Activated effector memory CD4-positive, alpha-beta T cell treated with Interleukin-2 at 50 U/mL for 16 hours (primary cell): ENCODE measurements around the gene LHPP.

Experiments used
- DNase-seq: peaks from one replicate; pipeline ENCODE4 v3.0.0-alpha.2; 2020

LHPP gene

DNA sequence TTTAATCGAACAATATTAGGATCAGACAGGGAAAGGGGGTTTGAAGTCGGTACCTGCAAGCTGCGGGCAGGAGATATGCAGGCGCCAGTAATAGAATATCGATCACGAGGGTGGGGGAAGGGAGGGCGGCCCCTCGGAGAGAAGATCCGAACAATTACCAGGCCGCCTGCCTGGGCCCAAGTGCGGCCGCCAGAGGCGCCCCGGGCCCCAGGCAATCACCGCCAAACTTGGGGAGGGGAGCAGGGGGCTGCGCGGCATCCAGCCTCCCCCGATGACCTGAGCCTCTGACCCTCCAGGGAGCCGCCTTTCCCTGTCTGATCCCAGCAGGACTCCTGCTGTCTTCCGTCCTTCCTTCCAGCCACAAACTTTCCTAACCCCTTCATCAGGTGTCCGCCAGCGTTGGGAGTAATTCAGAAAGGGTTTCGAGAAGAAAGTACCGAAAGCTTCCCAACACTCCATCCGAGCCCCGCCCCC is 12.9 kb upstream of the LHPP start:
- no peak for DNase-seq

DNA sequence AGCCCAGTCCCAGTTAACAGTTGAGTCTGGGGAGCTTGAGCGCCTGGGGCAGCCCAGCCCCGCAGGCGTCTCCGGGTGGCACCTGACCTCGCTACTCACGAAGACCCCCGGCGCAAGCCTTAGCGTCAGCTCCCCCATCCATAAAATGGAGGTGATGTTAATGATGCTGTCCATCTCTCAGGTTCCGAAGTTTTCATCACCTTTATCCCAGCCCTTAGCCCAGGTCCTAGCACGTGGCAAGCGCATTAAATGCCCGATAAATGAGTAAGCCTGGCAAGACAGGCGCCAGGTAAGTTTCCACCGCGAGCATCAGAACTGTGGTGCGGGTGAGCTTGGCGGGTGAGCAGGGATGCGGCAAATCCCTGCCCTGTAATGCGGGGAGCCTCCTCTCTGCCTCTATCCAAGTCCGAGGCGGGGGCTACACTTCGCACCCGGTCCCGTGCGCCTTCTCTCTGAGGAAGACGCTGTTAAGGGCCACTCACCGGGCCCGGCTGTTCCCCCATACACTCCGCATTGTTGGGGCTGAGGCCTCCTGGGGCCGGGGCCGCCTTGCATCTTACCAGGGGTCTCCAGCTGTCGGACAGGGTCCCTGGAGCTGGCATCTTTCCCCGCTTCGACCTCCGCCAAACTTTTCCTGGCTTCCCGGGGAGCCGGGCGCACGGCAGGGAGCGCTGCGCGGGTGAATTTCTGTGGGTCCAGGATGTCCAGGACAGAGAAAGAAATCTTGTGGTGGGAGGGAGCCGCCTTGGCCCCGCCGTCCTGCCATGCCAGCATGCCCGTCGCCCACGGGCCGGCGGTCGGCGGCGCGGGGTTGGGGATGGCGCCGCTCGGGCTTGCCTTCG is 12.2 kb upstream of the LHPP start:
- DNase-seq, result no peak

DNA sequence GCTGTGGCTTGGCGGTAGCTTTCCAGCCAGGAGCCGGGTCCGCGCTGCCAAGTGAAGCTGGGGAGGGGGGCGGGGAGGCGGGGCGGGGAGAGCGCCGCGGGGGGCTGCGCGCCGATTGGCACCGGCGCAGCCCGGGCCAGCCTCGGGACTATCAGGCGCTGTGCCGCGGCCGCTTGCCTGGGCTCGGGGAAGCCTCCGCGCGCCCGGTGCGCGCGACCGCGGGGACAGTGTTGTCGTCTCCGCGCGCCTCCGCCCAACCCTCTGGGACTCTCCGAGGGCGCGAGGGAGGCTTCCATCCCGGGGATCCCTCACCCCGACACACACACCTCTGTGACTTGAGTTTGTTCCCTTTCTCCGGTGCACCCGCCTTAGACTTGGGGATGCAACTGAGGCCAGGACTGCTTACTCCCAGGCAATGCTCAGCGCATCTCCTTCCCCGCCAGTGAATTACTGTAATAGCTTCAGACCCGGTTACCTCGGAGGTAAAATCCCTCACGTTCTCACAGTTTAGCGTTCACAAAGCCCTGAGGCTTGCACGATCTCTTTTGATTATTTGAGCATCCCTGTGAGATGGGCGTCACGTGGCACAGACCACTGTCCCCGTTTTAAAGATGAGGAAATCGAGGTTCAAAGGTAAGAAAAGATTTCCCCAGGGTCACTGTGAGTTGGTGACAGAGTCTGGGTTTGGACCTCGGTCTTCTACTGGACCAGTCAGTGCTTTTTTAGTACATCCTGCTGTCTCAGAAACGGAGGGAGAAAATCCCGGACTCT is 11.4 kb upstream of the LHPP start, which contains the start of gene NKX1-2:
NKX1-2 (minus strand) TSS at position 24 of the 771 bp plus-strand sequence. CDS start 92 bp downstream, outside the sequence.
- no peak for DNase-seq

DNA sequence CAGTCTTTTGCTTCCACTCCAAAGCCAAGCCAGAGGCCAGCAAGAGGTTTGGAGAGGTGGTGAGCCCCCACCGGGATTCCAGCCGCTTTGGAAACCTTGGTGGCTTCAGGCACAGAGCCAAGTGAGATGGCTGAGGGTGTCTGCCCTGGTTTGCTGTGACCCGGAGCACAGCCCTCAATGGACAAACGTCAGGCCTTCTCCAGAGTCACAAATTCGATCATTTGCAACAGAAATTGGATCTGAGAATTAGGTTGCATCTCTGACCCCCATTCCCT is 10.9 kb upstream of the LHPP start:
- DNase-seq, result no peak

DNA sequence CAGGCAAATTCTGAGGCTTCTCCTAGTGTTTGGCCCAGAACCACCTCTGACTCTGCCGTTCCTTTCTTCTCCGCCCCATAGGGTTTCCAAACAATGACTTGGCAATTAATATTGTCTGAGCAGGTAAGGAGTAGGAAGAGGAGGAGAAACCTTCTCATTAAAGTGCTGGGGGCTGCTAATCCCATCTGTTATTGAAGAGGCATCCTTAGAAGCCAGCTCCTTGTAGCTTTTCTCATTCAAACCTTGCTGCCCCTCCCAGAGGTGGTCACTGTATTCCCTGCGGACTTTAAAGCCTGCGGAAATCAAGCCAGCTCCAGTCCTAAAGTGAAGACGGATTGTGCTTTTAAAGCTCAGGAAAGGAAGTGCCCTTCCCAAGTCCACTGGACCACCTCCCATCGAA is 10.3 kb upstream of the LHPP start:
- no peak for DNase-seq

DNA sequence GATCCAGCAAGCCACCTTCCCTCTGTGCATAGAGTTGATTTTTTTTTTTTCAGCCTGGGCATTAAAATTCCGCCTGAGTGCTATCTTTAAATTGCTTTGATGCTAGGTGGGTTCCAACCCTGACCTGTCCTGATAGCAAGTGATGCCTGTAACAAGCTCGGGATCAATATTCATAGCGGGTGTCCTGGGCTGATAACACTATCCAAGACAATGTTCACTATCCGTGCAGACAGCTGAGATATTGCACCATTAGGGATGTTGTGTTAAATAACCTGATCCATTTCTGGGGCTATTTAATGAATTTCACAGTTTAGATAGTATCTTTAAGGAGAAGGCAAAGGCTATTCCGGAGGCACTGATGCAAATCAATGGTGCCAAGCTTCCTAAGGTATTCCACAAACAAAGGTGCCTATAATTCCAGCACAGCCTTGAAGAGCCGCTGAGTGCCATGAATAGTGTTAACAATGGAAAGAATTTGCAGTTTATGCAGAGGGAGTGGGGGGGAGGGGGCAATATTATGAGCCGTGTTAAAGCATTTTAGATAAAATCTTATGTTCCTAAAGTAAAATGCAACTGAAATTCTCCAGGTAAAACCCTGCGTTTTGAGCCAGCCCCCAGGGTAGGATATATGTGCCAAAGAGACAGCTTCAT is 7.5 kb upstream of the LHPP start:
- DNase-seq, result no peak

DNA sequence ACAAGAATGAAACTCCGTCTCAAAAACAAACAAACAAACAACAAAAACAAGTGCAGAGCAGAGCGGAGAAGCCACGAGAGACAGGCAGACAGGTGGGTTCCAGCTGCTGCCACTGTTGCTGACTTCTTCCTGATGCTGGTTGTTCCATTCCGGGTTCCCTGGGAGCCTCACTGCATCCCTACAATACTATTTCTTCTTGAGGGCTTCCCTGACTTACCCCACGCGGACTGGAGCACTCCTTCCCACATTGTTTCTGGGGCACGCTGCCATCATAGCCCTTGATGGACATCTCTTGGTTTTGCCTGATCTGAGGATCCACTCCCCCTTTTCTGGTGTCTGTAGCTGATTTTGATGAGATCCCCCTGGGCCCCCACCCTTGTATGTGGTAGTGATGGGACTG is 6.2 kb upstream of the LHPP start:
- no peak for DNase-seq

DNA sequence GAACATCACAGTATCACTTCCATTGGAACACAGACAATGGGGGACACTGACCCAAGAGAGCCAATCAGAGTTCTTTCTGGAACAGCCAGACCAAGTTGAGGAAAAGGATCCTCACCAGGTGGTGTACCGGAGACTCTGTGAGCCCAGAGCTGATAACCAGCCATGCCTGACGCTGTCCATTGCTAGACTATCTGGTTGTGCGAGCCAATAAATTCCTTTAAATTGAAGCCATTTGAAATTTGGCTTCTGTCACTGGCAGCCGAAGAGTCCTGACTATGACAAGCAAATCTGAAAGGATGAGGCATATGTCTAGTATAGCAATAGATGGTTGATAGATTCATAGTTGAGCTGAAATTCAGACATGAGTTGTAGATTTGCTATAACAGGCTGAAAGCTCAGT is 3.1 kb upstream of the LHPP start:
- no peak for DNase-seq

DNA sequence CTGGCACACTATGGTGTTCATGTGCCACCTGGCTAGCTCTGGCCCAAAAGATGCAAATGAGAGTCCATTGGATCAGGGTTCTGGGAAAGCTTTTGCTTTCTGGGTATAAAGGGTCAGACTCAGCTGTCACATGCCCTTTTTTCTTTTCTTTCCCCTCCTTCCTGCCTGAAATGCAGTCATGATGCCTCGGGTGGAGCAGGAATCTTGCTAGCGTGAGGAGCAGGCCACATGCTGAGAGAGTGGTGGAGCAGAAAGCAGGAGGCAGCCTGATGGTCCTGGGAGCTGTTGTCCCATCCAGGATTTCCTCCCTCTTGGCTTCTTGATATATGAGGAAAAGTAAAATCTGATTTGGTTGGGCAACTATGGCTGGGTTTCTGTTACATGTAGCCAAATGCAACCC is 2.7 kb upstream of the LHPP start:
- no peak for DNase-seq

DNA sequence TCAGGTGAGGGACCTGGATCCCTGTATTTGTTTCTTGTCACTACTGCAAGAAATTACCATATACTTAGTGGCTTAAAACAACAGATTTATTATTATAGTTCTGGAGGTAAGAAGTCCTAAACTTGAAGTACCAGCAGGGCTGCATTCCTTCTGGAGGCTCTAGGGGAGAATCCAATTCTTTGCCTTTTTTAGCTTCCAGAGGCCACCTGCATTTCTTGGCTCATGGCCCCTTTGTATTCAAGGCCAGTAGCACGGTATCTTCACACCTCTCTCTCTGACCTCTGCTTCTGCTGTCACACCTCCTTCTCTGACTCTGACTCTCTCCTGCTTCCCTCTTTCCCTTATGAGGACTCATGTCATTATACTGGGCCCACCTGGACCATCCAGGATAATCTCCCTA is 2.2 kb upstream of the LHPP start:
- DNase-seq, result no peak

DNA sequence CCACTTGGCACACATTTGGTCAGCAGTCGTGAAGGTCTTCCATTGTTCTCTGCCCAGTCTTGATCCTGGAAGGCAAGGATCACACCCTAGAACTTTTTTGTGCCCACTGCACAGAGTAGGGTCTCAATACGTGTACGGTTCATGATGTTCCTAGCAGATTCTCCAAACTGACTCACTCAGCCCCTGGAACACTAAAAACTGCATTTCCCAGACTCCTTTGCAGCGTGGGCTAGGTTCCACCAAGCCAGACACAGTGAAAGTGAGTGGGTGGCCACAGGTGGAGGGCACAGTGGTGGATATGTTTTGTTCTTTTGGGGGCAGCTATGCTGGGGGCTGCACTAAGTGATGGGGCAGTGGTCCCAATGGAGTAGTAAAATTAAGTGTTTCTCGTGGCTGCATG is 1.5 kb upstream of the LHPP start:
- no peak for DNase-seq

DNA sequence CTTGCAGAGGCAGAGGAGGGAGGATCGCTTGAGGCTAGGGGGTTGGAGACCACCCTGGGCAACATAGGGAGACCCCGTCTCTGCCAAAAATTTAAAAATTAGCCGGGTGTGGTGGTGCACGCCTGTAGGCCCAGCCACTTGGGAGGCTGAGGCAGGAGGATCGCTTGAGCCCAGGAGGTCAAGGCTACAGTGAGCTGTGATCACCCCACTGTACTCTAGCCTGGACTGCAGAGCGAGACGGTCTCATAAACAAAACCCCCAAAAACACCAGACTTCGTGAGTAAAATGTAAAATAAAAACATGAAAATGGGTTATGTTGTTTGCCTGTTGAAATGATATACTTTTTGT is 699 bp downstream of the LHPP start:
- no peak for DNase-seq

DNA sequence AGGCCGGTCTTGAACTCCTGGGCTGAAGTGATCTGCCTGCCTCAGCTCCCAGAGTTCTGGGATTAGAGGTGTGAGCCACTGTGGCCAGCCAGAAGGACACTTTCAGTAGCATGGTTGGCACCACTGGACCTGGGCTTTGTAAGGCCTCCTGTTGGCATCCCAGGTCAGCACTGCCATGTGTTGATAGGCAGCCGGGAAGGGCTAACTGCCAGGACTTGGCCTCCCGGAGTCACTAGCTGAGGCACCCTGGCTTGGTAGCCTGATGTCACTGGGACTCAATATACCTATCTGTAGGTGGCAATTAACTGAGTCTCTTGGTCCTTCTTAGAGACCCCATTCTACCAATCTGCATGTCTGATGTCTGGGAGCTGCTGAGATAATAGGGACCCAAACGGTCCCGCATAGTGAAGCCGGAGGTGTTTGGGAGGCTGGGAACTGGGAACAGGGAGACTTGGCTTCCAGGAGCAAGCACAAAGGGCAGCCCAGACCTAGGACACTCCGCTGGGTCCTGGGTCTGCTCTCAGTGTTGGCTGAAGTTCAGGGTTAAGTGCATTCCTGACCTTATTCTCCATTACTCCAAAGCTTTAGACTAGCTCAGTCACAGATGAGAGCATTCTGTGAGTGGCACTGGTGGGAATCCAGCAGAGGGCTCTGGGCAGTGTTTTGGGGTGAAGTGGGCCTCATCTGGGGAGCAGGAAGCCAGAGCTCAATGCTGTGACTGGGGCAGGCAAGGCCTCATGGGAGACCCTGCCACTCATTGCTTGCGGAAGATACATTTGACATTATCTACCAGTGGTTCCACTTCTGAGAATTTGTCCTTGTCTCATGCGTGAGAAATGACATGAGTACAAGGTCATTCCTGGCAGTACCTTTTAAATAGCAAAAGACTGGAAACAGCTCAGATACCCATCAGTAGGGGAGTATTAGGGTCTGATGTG is 2.7 kb downstream of the LHPP start:
- no peak for DNase-seq

DNA sequence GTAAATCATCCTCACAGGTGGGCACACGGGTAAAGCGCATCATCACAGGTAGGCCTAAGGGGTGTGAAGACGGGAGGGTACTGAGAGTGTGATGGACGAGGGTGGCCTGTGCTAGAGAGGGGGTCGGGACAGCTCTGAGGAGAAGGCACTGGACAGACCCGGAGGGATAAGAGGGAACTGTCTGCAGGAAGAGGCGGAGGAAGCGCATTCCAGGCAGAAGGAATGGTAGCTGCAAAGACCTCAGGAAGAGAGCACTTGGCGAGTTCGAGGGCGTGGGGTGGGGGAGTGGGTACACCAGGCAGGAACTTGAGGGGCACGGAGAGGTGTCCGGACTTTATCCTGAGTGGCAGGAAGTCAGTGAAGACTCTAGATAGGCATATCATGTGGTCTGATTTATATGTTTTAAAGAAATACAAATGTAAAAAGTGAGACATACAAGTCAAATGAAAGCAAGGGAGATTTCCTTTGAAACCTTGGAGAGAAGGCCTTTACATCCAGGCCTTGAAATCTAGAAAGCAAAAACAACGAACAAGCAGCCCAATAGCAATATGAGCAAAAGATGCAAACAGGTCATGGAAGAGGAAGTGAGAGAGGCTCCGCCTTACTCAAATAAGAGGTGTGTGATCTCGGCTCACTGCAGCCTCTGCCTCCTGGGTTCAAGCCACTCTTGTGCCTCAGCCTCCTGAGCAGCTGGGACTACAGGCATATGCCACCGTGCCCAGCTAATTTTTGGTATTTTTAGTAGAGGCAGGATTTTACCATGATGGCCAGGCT is 3.6 kb downstream of the LHPP start:
- DNase-seq, result no peak

DNA sequence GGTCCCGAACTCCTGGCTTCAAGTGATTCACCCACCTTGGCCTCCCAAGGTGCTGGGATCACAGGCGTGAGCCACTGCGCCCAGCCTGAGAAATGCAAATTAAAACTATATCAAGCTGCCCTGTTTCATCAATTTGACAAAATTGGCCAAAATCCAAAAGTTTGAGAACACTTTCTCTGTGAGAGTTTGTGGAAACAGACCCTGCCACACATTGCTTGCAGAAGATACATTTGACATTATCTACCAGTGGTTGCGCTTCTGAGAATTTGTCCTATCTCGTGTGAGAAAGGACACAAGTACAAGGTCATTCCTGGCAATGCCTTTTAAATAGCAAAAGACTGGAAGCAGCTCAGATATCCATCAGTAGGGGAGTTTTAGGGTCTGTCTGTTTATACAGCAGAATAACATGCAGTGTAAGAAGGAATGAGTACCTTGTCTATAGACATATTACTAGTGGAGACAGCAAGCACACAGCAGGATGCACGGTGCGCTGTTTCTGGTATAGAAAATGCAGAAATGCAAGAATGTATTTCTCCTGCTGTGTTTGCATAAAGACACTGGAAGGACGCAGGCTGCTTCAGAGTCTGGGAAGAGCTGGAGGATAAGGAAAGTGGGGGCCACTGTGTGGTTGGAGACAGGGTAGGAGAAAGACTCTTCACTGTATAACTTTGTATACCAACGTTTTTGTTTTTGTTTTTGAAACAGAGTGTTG is 4.3 kb downstream of the LHPP start:
- DNase-seq, result no peak

DNA sequence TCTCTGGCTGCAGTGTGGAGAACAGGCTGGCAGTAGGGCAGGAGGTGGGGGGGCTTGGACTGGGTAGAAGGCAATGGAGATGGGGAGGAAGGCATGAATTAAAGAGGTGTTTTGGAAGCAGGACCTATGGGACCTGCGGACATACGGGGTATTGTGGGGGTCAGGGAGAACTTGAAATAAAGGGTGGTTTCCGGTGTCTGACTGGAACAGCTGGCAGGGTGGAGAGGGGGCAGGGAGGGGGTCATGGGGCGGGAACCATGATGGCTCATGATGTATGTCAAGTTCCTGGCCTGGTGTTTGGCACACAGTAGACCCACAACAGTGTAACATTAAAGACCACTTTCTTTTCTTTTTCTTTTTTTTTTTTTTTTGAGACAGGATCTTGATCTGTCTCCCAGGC is 5.5 kb downstream of the LHPP start:
- no peak for DNase-seq

DNA sequence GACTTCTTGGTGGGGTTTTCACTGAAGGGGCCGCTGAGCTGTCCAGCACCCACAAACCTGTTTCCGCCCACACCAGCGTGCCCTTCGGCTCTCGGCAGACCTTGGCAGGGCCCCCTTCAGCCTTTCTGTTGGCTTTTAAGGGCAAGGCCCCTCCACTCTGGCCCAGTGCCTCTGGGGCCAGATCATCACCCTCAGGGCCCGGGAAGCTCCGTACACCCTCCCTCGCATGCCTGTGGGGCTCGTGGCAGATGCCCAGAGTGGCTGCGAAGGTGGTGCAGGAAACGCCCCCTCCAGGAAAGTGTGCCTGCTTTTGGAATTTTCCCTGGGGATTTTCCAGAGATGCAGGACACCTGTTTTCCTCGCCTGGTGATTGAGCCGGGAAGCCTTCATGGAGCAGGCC is 7.0 kb downstream of the LHPP start:
- no peak for DNase-seq

DNA sequence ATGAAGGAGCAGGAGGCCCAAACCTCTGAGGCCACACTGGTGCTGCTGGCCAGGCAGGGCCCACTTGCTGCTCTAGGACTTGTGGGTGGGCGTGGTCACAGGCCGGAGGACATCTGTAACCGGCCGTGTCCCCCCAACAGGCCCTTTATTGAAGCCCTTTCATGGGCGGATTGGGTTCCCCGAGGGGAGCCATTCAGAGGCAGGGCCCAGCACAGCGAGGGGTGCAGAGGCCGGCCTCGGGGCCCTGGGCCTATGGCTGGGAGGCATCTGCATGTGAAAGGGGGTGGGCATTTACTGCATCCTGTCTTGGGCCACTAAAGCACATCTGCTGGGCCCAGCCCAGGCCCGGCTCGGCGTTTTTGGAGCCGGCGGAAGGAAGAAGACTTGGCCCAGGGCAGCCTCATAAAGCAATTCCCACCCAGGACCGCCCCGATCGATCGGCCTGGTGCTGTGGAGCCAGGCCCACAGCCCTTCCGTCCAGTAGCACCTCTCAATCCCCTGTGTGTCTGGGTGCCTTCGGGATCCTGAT is 8.4 kb downstream of the LHPP start:
- DNase-seq, result no peak

DNA sequence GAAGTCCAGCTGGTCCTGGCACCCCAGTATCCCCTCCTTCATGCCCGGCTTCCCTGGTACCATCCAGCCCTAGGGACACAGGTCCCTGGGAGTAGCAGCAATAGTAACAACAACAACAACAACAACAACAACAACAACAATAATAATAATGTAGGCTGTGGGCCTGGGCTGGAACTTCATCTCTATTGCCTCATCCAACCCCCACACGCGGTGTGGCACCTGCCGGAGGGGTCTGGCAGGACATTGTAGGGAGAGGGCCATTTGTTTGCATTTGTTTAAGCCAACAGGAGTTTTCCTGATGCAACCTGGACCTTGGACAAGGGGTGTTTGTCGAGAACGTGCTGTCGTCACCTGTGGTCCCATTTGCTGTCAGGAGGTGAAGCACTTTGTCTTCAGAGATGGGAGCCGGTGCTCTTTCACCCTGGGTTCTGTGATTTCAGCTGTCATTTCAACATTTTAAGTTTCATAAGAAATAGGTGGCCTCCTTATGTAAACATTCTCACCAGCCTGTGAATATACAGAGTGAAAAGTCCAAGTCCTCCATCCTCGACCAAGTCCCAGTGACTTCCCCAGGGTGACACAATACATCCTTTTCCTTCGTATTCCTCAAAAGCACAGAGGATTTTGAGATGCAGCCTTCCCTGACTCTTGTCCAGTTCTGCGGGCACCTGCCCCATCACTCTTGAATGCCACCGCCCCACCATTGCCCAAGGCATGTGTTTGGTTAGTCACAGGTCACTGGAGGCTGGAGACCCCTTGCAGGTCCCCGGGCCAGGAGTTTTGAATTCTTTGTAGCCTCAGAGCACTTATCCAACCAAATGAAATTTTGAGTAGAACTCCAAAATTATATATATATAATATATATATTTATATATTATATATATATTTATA is 9.2 kb downstream of the LHPP start:
- DNase-seq, result no peak

DNA sequence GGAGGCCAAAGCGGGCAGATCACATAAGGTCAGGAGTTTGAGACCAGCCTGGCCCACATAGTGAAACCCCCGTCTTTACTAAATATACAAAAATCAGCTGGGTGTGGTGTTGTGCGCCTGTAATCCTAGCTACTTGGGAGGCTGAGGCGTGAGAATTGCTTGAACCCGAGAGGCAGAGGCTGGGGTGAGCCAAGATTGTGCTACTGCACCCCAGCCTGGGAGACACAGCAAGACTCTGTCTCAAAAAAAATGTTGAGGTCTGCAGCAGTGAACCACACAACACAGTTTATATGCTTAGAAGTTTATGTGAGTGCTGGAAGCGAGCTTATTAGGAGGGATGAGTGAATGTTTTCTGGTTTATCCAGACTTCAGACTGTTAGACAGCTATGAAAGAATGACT is 10.4 kb downstream of the LHPP start:
- no peak for DNase-seq
